Peyer's patch (tissue), 4 donors: ENCODE measurements around the gene TRIM67.

Experiments
- CTCF ChIP-seq, 6 experiments: fragments of 450-650 bp in 4 of 6; fragments of 200-600 bp in 2 of 6; sonication (generic) in 1 of 6; IDR thresholded peaks; one replicate each; pipeline ENCODE4 v1.5.1; 2017 to 2019; ENCODE audit warnings: antibody characterized with exemption in 6 of 6, mild to moderate bottlenecking in 3 of 6, moderate library complexity in 1 of 6
- POLR2A ChIP-seq, 2 donors: fragments of 450-650 bp; IDR thresholded peaks; one replicate each; pipeline ENCODE4 v1.5.1; 2017; ENCODE audit warnings: antibody characterized with exemption in 2 of 2, mild to moderate bottlenecking in 2 of 2, moderate library complexity in 2 of 2

- no peak for TF ChIP-seq CTCF (IDR thresholded peaks at IDR 0.05)
- TF ChIP-seq POLR2A (IDR thresholded peaks at IDR 0.05), result no peak
Observed at GRCh38 chr1:231236208-231236591, 74.3 kb downstream of the TRIM67 start.
